H9 (cell line): Measurements from ENCODE around the gene UNC5C. TPM values are rescaled to one million over a fixed set of nuclear protein-coding genes. Genes with fewer than 3 reads are reported as not detected.

Experiments
- DNase-seq: peaks from one replicate; pipeline ENCODE4 v3.0.0-alpha.2; 2017
- H2AFZ ChIP-seq: one replicate; pipeline ENCODE4 v1.6.1; 2013; ENCODE audit warnings: mild to moderate bottlenecking, low read length, control low read depth, moderate library complexity
- H2AK5ac ChIP-seq: 2 replicates; pipeline ENCODE4 v1.6.1; 2013; ENCODE audit warnings: low read length, control low read depth, mixed read lengths; ENCODE audit not compliant: insufficient read length
- H2BK120ac ChIP-seq: one replicate; pipeline ENCODE4 v1.6.1; 2013; ENCODE audit warnings: low read depth, mild to moderate bottlenecking, low read length, control low read depth, inconsistent platforms; ENCODE audit not compliant: poor library complexity, severe bottlenecking
- H2BK12ac ChIP-seq: 2 replicates; pipeline ENCODE4 v1.6.1; 2013; ENCODE audit warnings: low read length, control low read depth, mixed read lengths, low read depth; ENCODE audit not compliant: insufficient read length
- H2BK15ac ChIP-seq: 2 replicates; pipeline ENCODE4 v1.6.1; 2013; ENCODE audit warnings: low read depth, low read length, control low read depth
- H2BK20ac ChIP-seq: one replicate; pipeline ENCODE4 v1.6.1; 2013; ENCODE audit warnings: low read depth, mild to moderate bottlenecking, low read length, control low read depth, inconsistent platforms; ENCODE audit not compliant: poor library complexity, severe bottlenecking
- H2BK5ac ChIP-seq: 2 replicates; pipeline ENCODE4 v1.6.1; 2013; ENCODE audit warnings: low read length, control low read depth, mixed read lengths; ENCODE audit not compliant: insufficient read length
- H3K14ac ChIP-seq: 2 replicates; pipeline ENCODE4 v1.6.1; 2013; ENCODE audit warnings: low read length, control low read depth; ENCODE audit not compliant: insufficient read depth
- H3K18ac ChIP-seq: 2 replicates; pipeline ENCODE4 v1.6.1; 2013; ENCODE audit warnings: low read depth, mild to moderate bottlenecking, mixed read lengths, low read length, control low read depth; ENCODE audit not compliant: insufficient read length
- H3K23ac ChIP-seq: 2 replicates; pipeline ENCODE4 v1.6.1; 2013; ENCODE audit warnings: low read length, control low read depth, mixed read lengths, low read depth; ENCODE audit not compliant: insufficient read length
- H3K23me2 ChIP-seq: 2 replicates; pipeline ENCODE4 v1.6.1; 2013; ENCODE audit warnings: low read depth, mild to moderate bottlenecking, mixed read lengths, low read length, control low read depth; ENCODE audit not compliant: insufficient read length, poor library complexity, severe bottlenecking
- H3K27ac ChIP-seq: 2 replicates; pipeline ENCODE4 v1.5.1; 2013; ENCODE audit warnings: low read length, control low read depth, mixed read lengths, low read depth; ENCODE audit not compliant: insufficient read length
- H3K27me3 ChIP-seq: 2 replicates; pipeline ENCODE4 v1.6.1; 2013; ENCODE audit warnings: low read length, control low read depth, inconsistent platforms; ENCODE audit not compliant: insufficient read depth
- H3K4ac ChIP-seq: 2 replicates; pipeline ENCODE4 v1.6.1; 2013; ENCODE audit warnings: low read depth, mild to moderate bottlenecking, control low read depth, inconsistent platforms, low read length, moderate library complexity
- H3K4me1 ChIP-seq: 2 replicates; pipeline ENCODE4 v1.6.1; 2013; ENCODE audit warnings: low read length, control low read depth, inconsistent platforms; ENCODE audit not compliant: insufficient read depth
- H3K4me2 ChIP-seq: 2 replicates; pipeline ENCODE4 v1.6.1; 2013; ENCODE audit warnings: low read length, control low read depth, mixed read lengths; ENCODE audit not compliant: insufficient read length, insufficient read depth
- H3K56ac ChIP-seq: 2 replicates; pipeline ENCODE4 v1.6.1; 2013; ENCODE audit warnings: low read depth, mild to moderate bottlenecking, mixed read lengths, low read length, control low read depth; ENCODE audit not compliant: insufficient read length
- H3K79me1 ChIP-seq: 2 replicates; pipeline ENCODE4 v1.6.1; 2013; ENCODE audit warnings: low read depth, mild to moderate bottlenecking, moderate library complexity, low read length, control low read depth, inconsistent platforms; ENCODE audit not compliant: insufficient read depth, poor library complexity, severe bottlenecking
- H3K79me2 ChIP-seq: 2 replicates; pipeline ENCODE4 v1.6.1; 2013; ENCODE audit warnings: low read length, control low read depth, inconsistent platforms; ENCODE audit not compliant: insufficient read depth
- H3K9ac ChIP-seq: 2 replicates; pipeline ENCODE4 v1.6.1; 2013; ENCODE audit warnings: low read length, control low read depth, mixed read lengths; ENCODE audit not compliant: insufficient read length; ENCODE audit errors: extremely low read depth
- H3K9me3 ChIP-seq: one replicate; pipeline ENCODE4 v1.6.1; 2013; ENCODE audit warnings: low read depth, low read length, inconsistent platforms; ENCODE audit not compliant: control insufficient read depth
- H3T11ph ChIP-seq: one replicate; pipeline ENCODE4 v1.6.1; 2013; ENCODE audit warnings: mild to moderate bottlenecking, low read length, control low read depth, inconsistent platforms
- H4K20me1 ChIP-seq: one replicate; pipeline ENCODE4 v1.6.1; 2013; ENCODE audit not compliant: control insufficient read depth, insufficient read length, insufficient read depth
- H4K5ac ChIP-seq: 2 replicates; pipeline ENCODE4 v1.6.1; 2013; ENCODE audit warnings: low read depth, mild to moderate bottlenecking, mixed read lengths, low read length, control low read depth; ENCODE audit not compliant: insufficient read length
- H4K8ac ChIP-seq: replicated peaks from 2 replicates; pipeline ENCODE4 v1.6.1; 2013; ENCODE audit warnings: low read length, control low read depth, mixed read lengths, low read depth; ENCODE audit not compliant: insufficient read length
- H4K91ac ChIP-seq: 2 replicates; pipeline ENCODE4 v1.6.1; 2013; ENCODE audit warnings: low read depth, mild to moderate bottlenecking, moderate library complexity, mixed read lengths, low read length, control low read depth; ENCODE audit not compliant: insufficient read length
- H3K27ac Mint-ChIP-seq, 3 experiments: 2 replicates in 2 of 3; 3 replicates in 1 of 3; pipeline ENCODE4 v1.8.0; 2020 to 2021; ENCODE audit warnings: mixed read lengths in 3 of 3, mild to moderate bottlenecking in 1 of 3, moderate library complexity in 1 of 3
- H3K27me3 Mint-ChIP-seq: 2 replicates; pipeline ENCODE4 v1.8.0; 2021; ENCODE audit warnings: low read depth, mild to moderate bottlenecking, moderate library complexity, mixed read lengths
- H3K36me3 Mint-ChIP-seq, 3 experiments: 2 replicates in 2 of 3; 3 replicates in 1 of 3; pipeline ENCODE4 v1.8.0; 2020 to 2021; ENCODE audit warnings: low read depth in 3 of 3, mixed read lengths in 3 of 3; ENCODE audit not compliant: insufficient read depth in 1 of 3
- H3K4me1 Mint-ChIP-seq, 2 experiments: 2 replicates each; pipeline ENCODE4 v1.8.0; 2020; ENCODE audit warnings: mixed read lengths in 2 of 2
- H3K4me3 Mint-ChIP-seq, 2 experiments: 2 replicates in 1 of 2; 3 replicates in 1 of 2; pipeline ENCODE4 v1.8.0; 2020 to 2021; ENCODE audit warnings: mild to moderate bottlenecking in 2 of 2, mixed read lengths in 2 of 2, moderate library complexity in 1 of 2
- H3K9me3 Mint-ChIP-seq, 2 experiments: 2 replicates in 1 of 2; 3 replicates in 1 of 2; pipeline ENCODE4 v1.8.0; 2020; ENCODE audit warnings: mild to moderate bottlenecking in 2 of 2, mixed read lengths in 2 of 2, moderate library complexity in 1 of 2
- CTCF ChIP-seq: fragments of 200-600 bp; sonication (generic); conservative IDR thresholded peaks from 3 replicates; pipeline ENCODE4 v1.8.0; 2021; ENCODE audit warnings: antibody characterized with exemption, mild to moderate bottlenecking
- WGBS: extraction: QIAGEN DNeasy Blood & Tissue Kit; methylation state at CpG from one replicate; pipeline ENCODE4 v1.1.7; 2013; ENCODE audit warnings: missing lambda C conversion rate, low lambda C conversion rate, mixed read lengths; ENCODE audit not compliant: insufficient read length; ENCODE audit errors: extremely low coverage; 5-methylcytosine and 5-hydroxymethylcytosine counted together
- total RNA-seq: library from RNA; stranded (reverse); gene quantifications from 2 replicates; pipeline ENCODE4 v1.2.1, GENCODE V29; 2021

Gene UNC5C
- total RNA-seq, 1 experiment from 2014 or later: not detected

GRCh38 chr4:95304898-95305297 lies 243.9 kb downstream of the UNC5C start:
- H3K27ac Mint-ChIP-seq: peak overlapping the region in 1 of 3 experiments; percentile 76; a peak in 1 of 7 replicates
- H3K27ac ChIP-seq: no peak overlapping the region
- TF ChIP-seq CTCF: no peak

More at GRCh38 chr4:95304898-95305297, 243.9 kb downstream of the UNC5C start:
- Histone ChIP-seq H3K4me2 (no peak overlapping the region), H3K14ac (no peak overlapping the region), H3K23me2 (no peaks in the 10 kb centered on the region), H2AK5ac (no peak overlapping the region), H4K20me1 (no peaks in the 10 kb centered on the region), H3K56ac (no peak overlapping the region), H2BK12ac (no peak overlapping the region), H2BK5ac (no peak overlapping the region), H3K27me3 (no peaks in the 10 kb centered on the region), H2BK120ac (no peak overlapping the region), H3K23ac (no peak overlapping the region), H3T11ph (no peak overlapping the region), H3K79me2 (no peaks in the 10 kb centered on the region), H3K4ac (no peak overlapping the region), H3K18ac (no peak overlapping the region), H2AFZ (no peak overlapping the region), H3K9me3 (no peaks in the 10 kb centered on the region), H3K4me1 (no peaks in the 10 kb centered on the region; the same call in 1 of the 2 replicates), H3K9ac (no peak overlapping the region), H4K5ac (no peak overlapping the region), H2BK15ac (no peak overlapping the region), H3K79me1 (no peaks in the 10 kb centered on the region), H2BK20ac (no peak overlapping the region), H4K8ac (no peak overlapping the region), H4K91ac (no peak overlapping the region)
- Mint-ChIP-seq H3K4me1 (peaks cover 12 to 14% of the 10 kb centered on the region in 2 experiments), H3K27me3 (no peaks in the 10 kb centered on the region; the same call in 1 of the 2 replicates), H3K9me3 (peaks cover 0 to 2% of the 10 kb centered on the region in 2 experiments; a peak in 2 of 5 replicates), H3K36me3 (peaks cover 0 to 7% (median under 1%) of the 10 kb centered on the region in 3 experiments; a peak in 3 of 7 replicates), H3K4me3 (no peak overlapping the region)
- no peak for DNase-seq
- WGBS: no CpG with 5 or more reads among the region's 1 CpG
